Stimulated activated CD4-positive, alpha-beta T cell treated with anti-CD3 and anti-CD28 coated beads, Interleukin-12 subunit alpha, Interleukin-12 subunit beta, amount 100 ng/mL, for 4 hours (primary cell): Measurements from ENCODE around the gene FEZF2.

ENCODE experiments used
- DNase-seq: peaks from one replicate; pipeline ENCODE4 v3.0.0-alpha.2; 2020

FEZF2 gene

DNA sequence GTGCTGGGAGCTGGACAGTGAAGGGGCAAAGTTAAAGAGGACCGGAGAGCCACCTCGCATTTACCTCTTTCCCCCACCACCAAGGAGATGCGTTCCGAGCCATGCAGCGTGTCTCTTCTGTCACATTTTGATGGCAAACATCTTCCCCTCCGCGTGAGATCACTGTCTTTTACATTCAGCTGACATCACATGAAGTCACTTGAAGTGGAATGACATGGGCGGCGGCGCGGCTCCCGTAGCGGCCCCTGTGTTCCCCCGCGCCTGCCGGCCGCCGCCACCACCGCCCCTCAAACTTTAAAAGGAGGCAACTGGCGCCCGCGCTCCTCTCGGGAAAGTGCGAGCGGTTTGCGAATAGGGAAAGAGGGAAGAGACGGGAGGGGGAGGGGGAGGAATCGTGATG is at the start of gene FEZF2:
TSS of gene FEZF2 (minus strand) at position 336 of the 400 bp plus-strand sequence. CDS start 682 bp downstream, outside the sequence.
- DNase-seq = no peak

DNA sequence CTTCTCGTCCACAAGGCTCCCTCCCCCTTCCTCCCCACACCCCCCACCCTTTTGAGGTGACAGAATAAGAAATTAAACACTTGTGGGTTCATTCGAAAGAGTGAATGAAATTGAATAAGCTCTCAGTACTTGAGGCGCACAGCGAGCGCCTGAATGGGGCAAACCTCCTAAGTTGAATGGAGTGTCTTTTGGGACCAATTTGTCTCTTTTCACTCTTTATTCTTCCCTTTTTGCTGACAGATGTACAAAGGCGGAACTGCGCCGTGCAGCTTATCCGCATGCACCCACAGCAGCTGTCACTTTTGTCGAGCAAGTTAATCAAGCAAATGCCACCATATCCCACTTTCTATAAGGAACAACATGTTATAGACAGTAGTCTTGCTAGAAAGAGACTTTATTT is 47.9 kb upstream of the FEZF2 start:
- DNase-seq = no peak

- no peak for DNase-seq
Observed at GRCh38 chr3:62416144-62416543, 42.8 kb upstream of the FEZF2 start.

DNA sequence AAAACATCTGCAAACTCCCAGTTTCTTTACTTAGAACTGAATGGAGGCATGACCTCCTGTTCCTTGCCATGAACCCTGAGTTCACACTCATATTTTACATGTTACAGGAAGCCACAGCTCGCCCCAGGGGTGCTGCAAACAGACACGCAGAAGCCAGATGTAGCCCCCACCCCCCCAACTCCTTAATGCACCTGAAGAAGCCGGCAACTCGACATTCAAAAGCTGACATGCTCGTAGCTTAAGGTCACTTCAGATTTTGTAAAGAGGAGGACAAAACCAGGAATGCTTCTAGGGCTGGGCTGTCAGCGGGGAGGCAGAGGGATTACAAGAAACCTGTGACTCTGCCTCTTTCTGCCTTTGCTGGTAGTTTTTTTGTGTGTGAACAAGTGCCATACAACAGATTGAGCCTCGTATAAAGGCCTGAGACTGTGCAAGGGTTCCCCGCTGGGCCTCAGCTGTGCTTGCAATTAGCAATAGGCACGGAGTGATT is 42.0 kb upstream of the FEZF2 start:
- DNase-seq = no peak

DNA sequence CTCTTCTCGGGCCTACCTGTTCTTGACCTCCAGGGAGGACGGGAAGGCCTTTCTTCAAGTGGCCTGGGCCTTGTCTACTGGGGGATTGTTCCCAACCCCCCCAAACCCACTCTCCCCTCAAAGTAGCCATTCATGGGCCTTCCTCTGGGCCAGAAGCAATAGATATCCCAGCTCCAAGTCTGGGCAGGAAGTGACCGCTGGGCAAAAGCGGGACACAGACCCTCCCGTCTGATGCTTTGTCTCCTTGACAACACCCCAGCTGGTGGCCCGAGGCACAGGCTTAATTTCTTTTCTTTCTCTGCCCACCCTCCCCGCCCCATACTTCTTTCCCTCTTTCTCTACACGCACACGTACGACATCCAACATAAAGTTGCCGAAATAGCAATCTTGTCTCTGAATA is 41.4 kb upstream of the FEZF2 start:
- no peak for DNase-seq

DNA sequence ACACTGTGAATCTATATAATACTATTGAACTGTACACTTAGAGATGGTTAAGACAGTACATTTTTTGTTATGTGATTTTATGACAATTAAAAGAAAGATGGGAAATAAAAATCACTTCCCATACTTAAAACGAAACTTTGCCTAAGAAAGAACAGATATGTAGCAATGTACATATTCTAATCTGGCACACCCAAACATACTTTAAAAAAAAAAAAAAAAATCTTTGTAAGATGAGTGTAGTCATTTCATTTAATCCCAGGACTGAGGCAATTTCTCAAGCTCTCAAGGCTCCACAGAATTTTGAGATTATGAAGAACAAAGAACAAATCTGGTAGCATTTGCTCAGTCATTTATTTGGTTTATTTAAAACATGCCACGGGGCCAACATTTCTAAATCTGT is 40.3 kb upstream of the FEZF2 start:
- DNase-seq = no peak

DNA sequence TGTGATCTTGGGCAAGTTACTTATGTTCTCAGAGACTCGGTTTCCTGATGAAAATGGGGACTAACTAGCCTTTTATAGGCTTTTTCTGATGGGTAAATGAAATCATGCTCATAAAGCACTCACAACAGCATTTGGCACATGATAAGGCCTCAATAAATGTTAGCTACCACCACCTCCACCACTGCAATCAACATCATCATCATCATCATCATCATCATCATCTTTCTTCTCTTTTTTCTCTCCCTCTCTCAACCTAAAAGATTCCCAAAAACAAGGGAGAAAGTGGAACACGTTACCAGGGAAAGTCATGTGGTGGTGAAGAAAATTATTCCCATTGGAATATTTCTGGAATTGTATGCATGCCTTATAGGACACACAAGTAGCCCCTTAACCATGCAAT is 33.6 kb upstream of the FEZF2 start:
- DNase-seq = no peak

- DNase-seq = no peak
Observed at GRCh38 chr3:62405566-62405965, 32.2 kb upstream of the FEZF2 start.

- DNase-seq = no peak
Observed at GRCh38 chr3:62405135-62405534, 31.8 kb upstream of the FEZF2 start.

- no peak for DNase-seq
Observed at GRCh38 chr3:62404321-62404720, 31.0 kb upstream of the FEZF2 start.

DNA sequence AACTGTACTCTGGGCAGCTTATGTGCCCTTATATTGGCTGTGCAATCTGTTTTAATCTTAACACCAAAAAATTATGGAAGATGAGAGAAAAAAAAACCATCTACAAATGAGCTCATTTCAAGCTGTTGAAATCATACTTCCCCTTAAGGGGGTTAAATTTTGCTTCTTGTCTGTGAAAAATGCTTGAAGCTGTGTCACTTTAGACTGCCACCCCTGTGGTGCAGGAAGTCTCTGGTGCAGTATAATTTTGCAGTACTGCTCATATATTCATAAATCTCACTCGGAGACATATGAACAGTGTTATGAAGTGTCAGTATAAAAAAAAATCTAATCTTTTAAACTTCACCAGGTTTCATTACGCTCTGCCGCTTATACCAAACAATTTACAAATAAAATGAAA is 30.4 kb upstream of the FEZF2 start:
- no peak for DNase-seq

DNA sequence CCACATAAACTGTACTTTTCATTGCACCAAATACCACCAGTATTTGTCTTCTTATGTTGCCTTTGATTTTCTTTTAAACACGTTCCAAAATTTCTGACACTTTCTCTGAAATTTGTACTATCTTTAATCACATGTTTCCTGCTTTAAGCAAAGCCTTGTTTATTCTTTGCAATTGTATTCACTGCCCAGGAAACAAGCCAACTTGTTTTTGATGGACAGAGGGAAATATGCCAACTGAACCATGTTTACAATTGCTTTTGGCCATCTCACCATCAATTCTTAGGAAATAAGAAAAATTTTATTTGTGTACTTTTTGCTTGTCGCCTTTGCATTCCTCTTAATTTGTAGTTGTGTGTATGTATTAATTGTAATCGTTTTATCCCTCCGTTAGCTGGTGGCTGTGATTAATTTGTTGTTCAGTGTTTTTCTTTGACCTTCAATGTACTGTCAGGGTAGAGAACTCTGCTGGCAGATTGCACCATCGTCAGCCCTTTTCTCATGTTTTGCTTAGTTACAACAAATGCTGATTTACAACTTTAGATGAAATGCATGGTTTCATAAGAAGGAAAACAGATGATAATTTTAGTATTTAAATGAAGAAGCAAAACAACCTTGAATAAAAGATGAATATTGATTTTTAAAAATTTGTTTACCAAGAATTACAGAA is 19.4 kb upstream of the FEZF2 start:
- DNase-seq = no peak

GRCh38 chr3:62387251-62387650 is 13.9 kb upstream of the FEZF2 start:
- no peak for DNase-seq

- DNase-seq = no peak
Observed at GRCh38 chr3:62379321-62379798, 6.0 kb upstream of the FEZF2 start.

- no peak for DNase-seq
Observed at GRCh38 chr3:62378921-62379320, 5.6 kb upstream of the FEZF2 start.

- DNase-seq = no peak
Observed at GRCh38 chr3:62378311-62378789, 5.0 kb upstream of the FEZF2 start.

GRCh38 chr3:62376906-62377877 is 3.8 kb upstream of the FEZF2 start:
- DNase-seq = no peak

GRCh38 chr3:62376454-62376720 is 3.0 kb upstream of the FEZF2 start:
- DNase-seq = no peak

GRCh38 chr3:62375655-62376453 is 2.5 kb upstream of the FEZF2 start:
- no peak for DNase-seq

DNA sequence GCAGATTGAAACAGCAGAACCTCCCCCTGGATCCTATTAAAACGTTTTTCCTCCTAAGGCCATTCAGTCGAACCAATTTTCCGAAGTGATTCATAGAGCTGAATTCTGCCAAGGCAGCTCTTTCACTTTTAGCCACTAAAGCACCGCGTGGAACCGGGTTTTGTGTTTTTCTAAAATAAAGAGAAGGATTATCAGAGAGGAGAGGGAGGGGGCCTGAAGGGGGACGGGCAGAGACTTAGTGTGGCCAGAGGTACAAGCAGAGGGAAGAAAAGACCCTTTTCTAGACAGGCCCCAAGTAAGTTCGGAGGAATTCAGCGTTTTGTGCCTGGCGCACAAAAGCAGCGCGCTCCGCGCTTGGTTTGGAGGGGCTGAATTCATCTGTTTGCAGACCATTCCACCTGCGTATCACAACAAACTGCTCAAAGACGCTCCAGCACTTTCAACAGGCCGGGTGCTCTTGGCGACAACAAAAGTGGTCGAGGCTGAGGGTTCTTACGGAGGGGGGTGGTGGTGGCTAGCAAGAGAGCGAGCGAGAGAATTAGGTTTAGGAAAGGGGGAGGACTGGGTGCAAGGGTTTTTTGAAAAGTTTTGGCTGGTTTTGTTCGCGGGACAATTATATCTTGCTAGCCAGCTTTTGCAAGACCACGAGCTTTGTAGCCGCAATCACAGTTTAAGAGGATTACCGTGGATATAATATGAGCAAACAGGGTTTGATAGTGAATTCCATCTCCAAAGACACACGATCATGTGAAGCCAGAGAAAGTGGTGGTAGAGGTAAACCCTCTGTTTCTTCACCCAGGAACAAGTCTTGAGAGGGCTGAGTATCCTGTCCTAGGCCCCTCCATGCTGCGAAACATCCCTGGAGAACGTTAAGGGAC is 1.2 kb upstream of the FEZF2 start:
- DNase-seq = no peak

DNA sequence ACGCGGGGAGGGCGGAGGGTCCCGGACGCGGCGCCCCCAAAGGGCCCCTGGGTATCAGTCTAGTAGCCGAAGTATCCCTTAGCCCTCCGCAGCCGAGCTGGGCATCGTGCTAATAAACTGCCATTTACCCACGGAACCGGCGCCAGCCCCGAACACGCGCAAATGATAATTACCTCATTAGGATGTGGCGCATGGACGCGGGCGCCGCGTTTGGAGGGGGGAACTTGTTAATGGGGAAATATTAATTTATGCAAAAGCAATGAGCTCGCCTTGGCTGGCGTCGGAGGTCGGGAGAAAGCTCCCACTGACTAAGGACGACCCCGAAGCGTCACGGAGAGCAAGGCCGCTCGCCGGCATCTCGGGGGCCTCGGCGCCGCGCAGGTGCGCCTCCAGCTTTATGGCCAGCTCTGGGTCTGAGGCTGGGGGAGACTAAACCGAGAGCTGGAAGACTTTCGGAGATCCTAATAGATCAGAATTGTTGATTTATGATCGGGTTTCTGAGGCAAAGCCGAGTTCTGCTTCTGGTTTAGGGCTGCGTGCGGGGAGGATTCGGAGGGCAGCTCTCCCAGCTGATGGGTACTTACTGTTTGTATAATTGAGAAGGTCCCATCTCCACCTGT is 474 bp upstream of the FEZF2 start:
- DNase-seq = no peak

GRCh38 chr3:62372621-62373041 is 719 bp downstream of the FEZF2 start:
- no peak for DNase-seq
